RWPE2 (cell line): Measurements from ENCODE around the gene ASB7.
A peak's percentile ranks its signal among the peaks of the same experiment; 100 is the strongest.

Experiments used
- ATAC-seq: fragments of 200-7000 bp; cut with Tn5 transposase; 3 replicates; pipeline ENCODE4 v1.9.1; 2021; ENCODE audit warnings: low read depth
- DNase-seq: peaks from one replicate; pipeline ENCODE4 v3.0.0-alpha.2; 2020; ENCODE audit warnings: low spot score
- H3K27ac ChIP-seq: fragments of 450-650 bp; 2 replicates; pipeline ENCODE4 v1.5.1; 2017; ENCODE audit warnings: mild to moderate bottlenecking; ENCODE audit not compliant: poor library complexity, severe bottlenecking
- H3K27me3 ChIP-seq: fragments of 250-450 bp; sonication (Bioruptor Pico); 2 replicates; pipeline ENCODE4 v1.5.1; 2021; ENCODE audit warnings: mild to moderate bottlenecking, moderate library complexity; ENCODE audit not compliant: insufficient read depth, poor library complexity, severe bottlenecking
- H3K36me3 ChIP-seq: fragments of 250-450 bp; sonication (Bioruptor Pico); 2 replicates; pipeline ENCODE4 v1.5.1; 2020; ENCODE audit warnings: low read depth, mild to moderate bottlenecking, moderate library complexity
- H3K4me1 ChIP-seq: fragments of 250-450 bp; sonication (Bioruptor Pico); 2 replicates; pipeline ENCODE4 v1.5.1; 2021; ENCODE audit warnings: mild to moderate bottlenecking, moderate library complexity; ENCODE audit not compliant: insufficient read depth, poor library complexity, severe bottlenecking
- H3K4me3 ChIP-seq: fragments of 250-450 bp; sonication (Bioruptor Pico); 2 replicates; pipeline ENCODE4 v1.5.1; 2021; ENCODE audit warnings: mild to moderate bottlenecking, moderate library complexity; ENCODE audit not compliant: severe bottlenecking
- H3K9me3 ChIP-seq: fragments of 250-450 bp; sonication (Bioruptor Pico); 2 replicates; pipeline ENCODE4 v1.5.1; 2021; ENCODE audit warnings: mild to moderate bottlenecking, moderate library complexity; ENCODE audit not compliant: severe bottlenecking
- CTCF ChIP-seq: fragments of 450-650 bp; IDR thresholded peaks from one replicate; pipeline ENCODE4 v1.5.1; 2017; ENCODE audit warnings: mild to moderate bottlenecking, moderate library complexity; ENCODE audit not compliant: poor library complexity, severe bottlenecking

The ASB7 gene

GRCh38 chr15:100693451-100693850 is 91.1 kb downstream of the ASB7 start:
- Histone ChIP-seq H3K36me3 (no peaks in the 10 kb centered on the region), H3K4me1 (peaks cover 3% of the 10 kb centered on the region), H3K4me3 (no peak overlapping the region), H3K9me3 (no peaks in the 10 kb centered on the region), H3K27me3 (no peaks in the 10 kb centered on the region), H3K27ac (no peak overlapping the region)
- TF ChIP-seq CTCF = no peak
- DNase-seq = no peak
- ATAC-seq = peak; percentile 35

- Histone ChIP-seq H3K9me3 (no peaks in the 10 kb centered on the region), H3K27me3 (no peaks in the 10 kb centered on the region), H3K4me1 (no peaks in the 10 kb centered on the region), H3K4me3 (no peak overlapping the region), H3K27ac (no peak overlapping the region), H3K36me3 (no peaks in the 10 kb centered on the region)
- ATAC-seq (no peak), DNase-seq (no peak)
- no peak for TF ChIP-seq CTCF
Measured at GRCh38 chr15:100694381-100695021, 92.1 kb downstream of the ASB7 start.

- Histone ChIP-seq H3K27me3 (no peaks in the 10 kb centered on the region), H3K36me3 (no peaks in the 10 kb centered on the region), H3K4me3 (no peak overlapping the region), H3K27ac (no peak overlapping the region), H3K9me3 (no peaks in the 10 kb centered on the region), H3K4me1 (no peaks in the 10 kb centered on the region)
- DNase-seq (no peak), ATAC-seq (no peak)
- TF ChIP-seq CTCF = no peak
Measured at GRCh38 chr15:100695048-100695447, 92.7 kb downstream of the ASB7 start.

GRCh38 chr15:100696452-100696851 is 94.1 kb downstream of the ASB7 start:
- H3K27me3 ChIP-seq = no peaks in the 10 kb centered on the region
- H3K4me3 ChIP-seq = no peak overlapping the region
- no peak for DNase-seq
- H3K9me3 ChIP-seq = no peaks in the 10 kb centered on the region
- ATAC-seq = no peak
- no peak overlapping the region for H3K27ac ChIP-seq
- H3K36me3 ChIP-seq = no peaks in the 10 kb centered on the region
- H3K4me1 ChIP-seq = no peaks in the 10 kb centered on the region
- no peak for TF ChIP-seq CTCF
